Measurements from ENCODE around the gene SLC66A2. TPM values are rescaled to one million over a fixed set of nuclear protein-coding genes. Genes with fewer than 3 reads are reported as not detected.

Gene SLC66A2
- total RNA-seq, 4 donors from 2014 or later: 30.4 to 49.6 (median 35.1) TPM

- Histone ChIP-seq H3K36me3 (peaks cover 8 to 74% (median 13%) of the 10 kb centered on the region in 3 donors), H3K9me3 (no peaks in the 10 kb centered on the region), H3K4me3 (no peak overlapping the region), H3K27ac (no peak overlapping the region), H3K4me1 (no peaks in the 10 kb centered on the region), H3K27me3 (no peaks in the 10 kb centered on the region)
- TF ChIP-seq, protein P1, sequence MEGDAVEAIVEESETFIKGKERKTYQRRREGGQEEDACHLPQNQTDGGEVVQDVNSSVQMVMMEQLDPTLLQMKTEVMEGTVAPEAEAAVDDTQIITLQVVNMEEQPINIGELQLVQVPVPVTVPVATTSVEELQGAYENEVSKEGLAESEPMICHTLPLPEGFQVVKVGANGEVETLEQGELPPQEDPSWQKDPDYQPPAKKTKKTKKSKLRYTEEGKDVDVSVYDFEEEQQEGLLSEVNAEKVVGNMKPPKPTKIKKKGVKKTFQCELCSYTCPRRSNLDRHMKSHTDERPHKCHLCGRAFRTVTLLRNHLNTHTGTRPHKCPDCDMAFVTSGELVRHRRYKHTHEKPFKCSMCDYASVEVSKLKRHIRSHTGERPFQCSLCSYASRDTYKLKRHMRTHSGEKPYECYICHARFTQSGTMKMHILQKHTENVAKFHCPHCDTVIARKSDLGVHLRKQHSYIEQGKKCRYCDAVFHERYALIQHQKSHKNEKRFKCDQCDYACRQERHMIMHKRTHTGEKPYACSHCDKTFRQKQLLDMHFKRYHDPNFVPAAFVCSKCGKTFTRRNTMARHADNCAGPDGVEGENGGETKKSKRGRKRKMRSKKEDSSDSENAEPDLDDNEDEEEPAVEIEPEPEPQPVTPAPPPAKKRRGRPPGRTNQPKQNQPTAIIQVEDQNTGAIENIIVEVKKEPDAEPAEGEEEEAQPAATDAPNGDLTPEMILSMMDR (IDR thresholded peaks at IDR 0.05): no peak
- TF ChIP-seq POLR2A (IDR thresholded peaks at IDR 0.05): no peak
- intact Hi-C loops (cut with DNase I): no loop called here
- 86 to 94% methylated on average over 5 to 15 of the region's 19 CpGs for WGBS, 2 donors
- DNase-seq: no peak
Observed at GRCh38 chr18:79919089-79919488, 32.4 kb downstream of the SLC66A2 start.

- no peak for TF ChIP-seq POLR2A (IDR thresholded peaks at IDR 0.05)
- TF ChIP-seq, protein P1 (IDR thresholded peaks at IDR 0.05): no peak
- H3K4me3 ChIP-seq: no peak overlapping the region
- intact Hi-C loops (cut with DNase I): no loop called here
- H3K4me1 ChIP-seq: no peaks in the 10 kb centered on the region
- H3K36me3 ChIP-seq: peaks cover 8 to 74% (median 13%) of the 10 kb centered on the region in 3 donors
- no peak for DNase-seq
- no peaks in the 10 kb centered on the region for H3K9me3 ChIP-seq
- 91 to 100% methylated on average over 2 to 8 of the region's 20 CpGs for WGBS, 2 donors
- H3K27ac ChIP-seq: no peak overlapping the region
- H3K27me3 ChIP-seq: no peaks in the 10 kb centered on the region
Observed at GRCh38 chr18:79918615-79919011, 32.8 kb downstream of the SLC66A2 start.

GRCh38 chr18:79917853-79918614 lies 33.4 kb downstream of the SLC66A2 start:
- Histone ChIP-seq H3K27ac (no peak overlapping the region), H3K9me3 (no peaks in the 10 kb centered on the region), H3K27me3 (no peaks in the 10 kb centered on the region), H3K36me3 (peaks cover 8 to 75% (median 13%) of the 10 kb centered on the region in 3 donors), H3K4me3 (no peak overlapping the region), H3K4me1 (no peaks in the 10 kb centered on the region)
- TF ChIP-seq, protein P1 (IDR thresholded peaks at IDR 0.05): no peak
- no peak for TF ChIP-seq POLR2A (IDR thresholded peaks at IDR 0.05)
- intact Hi-C loops (cut with DNase I): no loop called here
- DNase-seq: no peak
- 87 to 97% methylated on average over 10 to 18 of the region's 25 CpGs for WGBS, 2 donors

- no peaks in the 10 kb centered on the region for H3K9me3 ChIP-seq
- intact Hi-C loops (cut with DNase I): no loop called here
- H3K27ac ChIP-seq: no peak overlapping the region
- no peaks in the 10 kb centered on the region for H3K4me1 ChIP-seq
- no peaks in the 10 kb centered on the region for H3K27me3 ChIP-seq
- 98 to 100% methylated on average over 11 to 13 of the region's 28 CpGs for WGBS, 2 donors
- H3K4me3 ChIP-seq: no peak overlapping the region
- no peak for DNase-seq
- TF ChIP-seq, protein P1 (IDR thresholded peaks at IDR 0.05): no peak
- no peak for TF ChIP-seq POLR2A (IDR thresholded peaks at IDR 0.05)
- H3K36me3 ChIP-seq: peaks cover 8 to 76% (median 13%) of the 10 kb centered on the region in 3 donors
Observed at GRCh38 chr18:79917169-79917852, 34.1 kb downstream of the SLC66A2 start.

- intact Hi-C loops (cut with DNase I): no loop called here
Observed at GRCh38 chr18:79916546-79917168, 34.8 kb downstream of the SLC66A2 start.

More at GRCh38 chr18:79916546-79917168, 34.8 kb downstream of the SLC66A2 start:
- H3K9me3 ChIP-seq: no peaks in the 10 kb centered on the region
- H3K36me3 ChIP-seq: peaks cover 8 to 74% (median 13%) of the 10 kb centered on the region in 3 donors
- TF ChIP-seq, protein P1 (IDR thresholded peaks at IDR 0.05): no peak
- TF ChIP-seq POLR2A (IDR thresholded peaks at IDR 0.05): no peak
- no peak overlapping the region for H3K27ac ChIP-seq
- no peaks in the 10 kb centered on the region for H3K27me3 ChIP-seq
- H3K4me3 ChIP-seq: no peak overlapping the region
- WGBS, 2 donors: 97 to 100% methylated on average over 5 to 12 of the region's 24 CpGs
- DNase-seq: no peak
- H3K4me1 ChIP-seq: no peaks in the 10 kb centered on the region
